HEK293 (cell line): ENCODE results near the gene NOL6.

ENCODE experiments used
- CTCF ChIA-PET: fragments of 350-600 bp; formaldehyde crosslinking; extraction: SDS; loops from one replicate; lab custom pipeline; 2021; ENCODE audit warnings: antibody characterized with exemption; lab: Yijun Ruan, JAX
- POLR2A ChIA-PET: fragments of 300-600 bp; formaldehyde crosslinking; extraction: SDS; loops from one replicate; lab custom pipeline; 2020; ENCODE audit warnings: antibody characterized with exemption, inconsistent platforms; lab: Yijun Ruan, JAX
- H3K27ac ChIP-seq: fragments of 200-500 bp; sonication (Bioruptor generic); 2 replicates; pipeline ENCODE4 v1.5.1; 2014; ENCODE audit warnings: low read depth, low read length, control low read depth, inconsistent platforms; ENCODE audit errors: extremely low read depth
- H3K36me3 ChIP-seq, 2 experiments: fragments of 200-500 bp in 1 of 2; sonication (Bioruptor generic) in 1 of 2; 1 replicate in 1 of 2; 2 replicates in 1 of 2; pipeline ENCODE4 v1.5.1; 2014 to 2017; ENCODE audit warnings: inconsistent platforms in 2 of 2, low read length in 2 of 2; ENCODE audit not compliant: control insufficient read depth in 2 of 2, insufficient read depth in 1 of 2
- H3K4me1 ChIP-seq: fragments of 200-500 bp; sonication (Bioruptor generic); 2 replicates; pipeline ENCODE4 v1.5.1; 2014; ENCODE audit warnings: mild to moderate bottlenecking, low read length, inconsistent platforms; ENCODE audit not compliant: control insufficient read depth, insufficient read depth
- H3K4me3 ChIP-seq: 2 replicates; pipeline ENCODE4 v1.5.1; 2011; ENCODE audit warnings: low read depth, mild to moderate bottlenecking, control low read depth, low read length, moderate library complexity
- H3K9me3 ChIP-seq: fragments of 200-500 bp; sonication (Bioruptor generic); 2 replicates; pipeline ENCODE4 v1.5.1; 2014; ENCODE audit warnings: low read depth, low read length, inconsistent platforms; ENCODE audit not compliant: control insufficient read depth, insufficient read depth
- BCL6B ChIP-seq: fragments of 450-650 bp; formaldehyde crosslinking; IDR thresholded peaks from 2 replicates; pipeline ENCODE4 v1.5.1; 2017; ENCODE audit warnings: missing biosample characterization, missing genetic modification characterization
- GLIS2 ChIP-seq: fragments of 450-650 bp; formaldehyde crosslinking; IDR thresholded peaks from 2 replicates; pipeline ENCODE4 v1.5.1; 2016; ENCODE audit warnings: missing biosample characterization, missing genetic modification characterization
- KLF1 ChIP-seq: fragments of 450-650 bp; formaldehyde crosslinking; IDR thresholded peaks from 2 replicates; pipeline ENCODE4 v1.5.1; 2016; ENCODE audit warnings: missing biosample characterization, missing genetic modification characterization
- PATZ1 ChIP-seq: fragments of 450-650 bp; formaldehyde crosslinking; IDR thresholded peaks from 2 replicates; pipeline ENCODE4 v1.5.1; 2016; ENCODE audit warnings: missing biosample characterization, missing genetic modification characterization
- PRDM1 ChIP-seq: fragments of 450-650 bp; formaldehyde crosslinking; IDR thresholded peaks from 2 replicates; pipeline ENCODE4; 2016; ENCODE audit warnings: missing biosample characterization, missing genetic modification characterization
- RBAK ChIP-seq: fragments of 450-650 bp; formaldehyde crosslinking; IDR thresholded peaks from 2 replicates; pipeline ENCODE4 v1.5.1; 2016; ENCODE audit warnings: missing biosample characterization, missing genetic modification characterization
- SP3 ChIP-seq: fragments of 450-650 bp; formaldehyde crosslinking; IDR thresholded peaks from 2 replicates; pipeline ENCODE4 v1.5.1; 2016; ENCODE audit warnings: missing biosample characterization, missing genetic modification characterization
- TRIM28 ChIP-seq: IDR thresholded peaks from 2 replicates; pipeline ENCODE4 v1.6.1; 2011; ENCODE audit warnings: low read length, control low read depth, borderline replicate concordance
- ZBTB1 ChIP-seq: fragments of 450-650 bp; formaldehyde crosslinking; IDR thresholded peaks from 2 replicates; pipeline ENCODE4 v1.5.1; 2016; ENCODE audit warnings: missing biosample characterization, missing genetic modification characterization
- ZIC2 ChIP-seq: fragments of 450-650 bp; formaldehyde crosslinking; IDR thresholded peaks from 2 replicates; pipeline ENCODE4 v1.5.1; 2016; ENCODE audit warnings: missing biosample characterization, missing genetic modification characterization
- ZNF16 ChIP-seq: fragments of 450-650 bp; formaldehyde crosslinking; IDR thresholded peaks from 2 replicates; pipeline ENCODE4 v1.5.1; 2016; ENCODE audit warnings: low read depth, missing biosample characterization, missing genetic modification characterization
- ZNF174 ChIP-seq: fragments of 450-650 bp; formaldehyde crosslinking; IDR thresholded peaks from 2 replicates; pipeline ENCODE4 v1.5.0; 2017; ENCODE audit warnings: missing biosample characterization, mild to moderate bottlenecking, missing genetic modification characterization
- ZNF2 ChIP-seq: fragments of 450-650 bp; formaldehyde crosslinking; IDR thresholded peaks from 2 replicates; pipeline ENCODE4 v1.5.1; 2016; ENCODE audit warnings: missing biosample characterization, missing genetic modification characterization
- ZNF280D ChIP-seq: fragments of 450-650 bp; formaldehyde crosslinking; IDR thresholded peaks from 2 replicates; pipeline ENCODE4 v1.5.1; 2016; ENCODE audit warnings: missing biosample characterization, missing genetic modification characterization
- ZNF292 ChIP-seq: fragments of 450-650 bp; formaldehyde crosslinking; IDR thresholded peaks from 2 replicates; pipeline ENCODE4 v1.5.1; 2016; ENCODE audit warnings: low read depth, missing biosample characterization, missing genetic modification characterization, borderline replicate concordance
- ZNF362 ChIP-seq: fragments of 450-650 bp; formaldehyde crosslinking; IDR thresholded peaks from 2 replicates; pipeline ENCODE4 v1.5.1; 2016; ENCODE audit warnings: missing biosample characterization, missing genetic modification characterization
- ZNF366 ChIP-seq: fragments of 450-650 bp; formaldehyde crosslinking; conservative IDR thresholded peaks from 2 replicates; pipeline ENCODE4 v1.5.1; 2016; ENCODE audit warnings: missing biosample characterization, missing genetic modification characterization
- ZNF561 ChIP-seq: fragments of 450-650 bp; IDR thresholded peaks from 2 replicates; pipeline ENCODE4 v1.5.1; 2018; ENCODE audit warnings: missing biosample characterization, missing genetic modification characterization, borderline replicate concordance
- ZNF629 ChIP-seq: fragments of 450-650 bp; formaldehyde crosslinking; IDR thresholded peaks from 2 replicates; pipeline ENCODE4 v1.5.1; 2017; ENCODE audit warnings: missing biosample characterization, missing genetic modification characterization
- ZNF654 ChIP-seq: fragments of 450-650 bp; formaldehyde crosslinking; IDR thresholded peaks from 2 replicates; pipeline ENCODE4 v1.5.1; 2016; ENCODE audit warnings: low read depth, missing biosample characterization, missing genetic modification characterization
- ZNF660 ChIP-seq: fragments of 450-650 bp; IDR thresholded peaks from 2 replicates; pipeline ENCODE4 v1.5.1; 2018; ENCODE audit warnings: missing biosample characterization, mild to moderate bottlenecking, missing genetic modification characterization
- ZNF664 ChIP-seq: fragments of 450-650 bp; formaldehyde crosslinking; IDR thresholded peaks from 2 replicates; pipeline ENCODE4 v1.5.1; 2016; ENCODE audit warnings: missing biosample characterization, missing genetic modification characterization
- ZNF701 ChIP-seq: fragments of 450-650 bp; formaldehyde crosslinking; IDR thresholded peaks from 2 replicates; pipeline ENCODE4 v1.5.1; 2016; ENCODE audit warnings: missing biosample characterization, missing genetic modification characterization
- ZNF76 ChIP-seq: fragments of 450-650 bp; formaldehyde crosslinking; IDR thresholded peaks from 2 replicates; pipeline ENCODE4; 2016; ENCODE audit warnings: low read depth, missing biosample characterization, missing genetic modification characterization, borderline replicate concordance
- ZNF791 ChIP-seq: fragments of 450-650 bp; formaldehyde crosslinking; IDR thresholded peaks from 2 replicates; pipeline ENCODE4 v1.5.1; 2016; ENCODE audit warnings: missing biosample characterization, missing genetic modification characterization
- ZNF830 ChIP-seq: fragments of 450-650 bp; IDR thresholded peaks from 2 replicates; pipeline ENCODE4 v1.5.0; 2018; ENCODE audit warnings: missing biosample characterization, missing genetic modification characterization, low read depth, mild to moderate bottlenecking, moderate library complexity

The NOL6 gene

GRCh38 chr9:33467526-33467925 is 6.2 kb downstream of the NOL6 start:
- CTCF ChIA-PET: interaction anchor here (0.6 to 10.4 kb wide), 21 partner anchors 9 to 180 kb away, joined by 3 to 176 read pairs (median 8); partner anchors contain the start of genes ANKRD18B, AQP3 and AQP7
- POLR2A ChIA-PET: interaction anchor here (1.4 to 3.3 kb wide), 2 partner anchors 8 to 64 kb away, joined by 3 to 9 read pairs; no protein-coding TSS in a partner anchor
- no peak for TF ChIP-seq ZNF561 (tag by site-specific recombination)
- no peak for TF ChIP-seq ZNF76
- TF ChIP-seq ZNF362: no peak
- TF ChIP-seq ZNF791: no peak
- TF ChIP-seq ZNF292 (tag by site-specific recombination): no peak
- no peak for TF ChIP-seq ZNF830 (tag by site-specific recombination)
- TF ChIP-seq GLIS2: no peak
- no peak for TF ChIP-seq KLF1 (tag by site-specific recombination)
- no peak for TF ChIP-seq SP3 (tag by site-specific recombination)
- no peak for TF ChIP-seq ZBTB1 (tag by site-specific recombination)
- TF ChIP-seq, all 188 proteins: peak for 0
- no peak overlapping the region for H3K4me3 ChIP-seq
- peaks cover 8 to 96% of the 10 kb centered on the region in 2 experiments for H3K36me3 ChIP-seq
- no peaks in the 10 kb centered on the region for H3K4me1 ChIP-seq
- H3K9me3 ChIP-seq: no peaks in the 10 kb centered on the region
- H3K27ac ChIP-seq: no peak overlapping the region

GRCh38 chr9:33466565-33467495 is 6.9 kb downstream of the NOL6 start:
- Histone ChIP-seq H3K9me3 (no peaks in the 10 kb centered on the region), H3K4me3 (no peak overlapping the region), H3K4me1 (no peaks in the 10 kb centered on the region), H3K36me3 (peaks cover 8 to 97% of the 10 kb centered on the region in 2 experiments), H3K27ac (no peak overlapping the region)
- ChIA-PET POLR2A (interaction anchor here (1.2 to 3.3 kb wide), 4 partner anchors 9 to 177 kb away, joined by 3 to 9 read pairs (median 6); partner anchors contain the start of gene NFX1), CTCF (interaction anchor here (0.6 to 10.4 kb wide), 37 partner anchors 10 to 442 kb away, joined by 3 to 176 read pairs (median 4); partner anchors contain the start of genes ANKRD18B, AQP3, AQP7 and DNAJA1)
- TF ChIP-seq BCL6B (tag by site-specific recombination) (no peak), TRIM28 (no peak), PRDM1 (no peak), ZNF174 (tag by site-specific recombination) (no peak), RBAK (tag by site-specific recombination) (no peak), ZNF16 (tag by site-specific recombination) (no peak), ZNF629 (tag by site-specific recombination) (no peak), ZNF2 (tag by site-specific recombination) (peak; percentile 98), ZNF664 (no peak), ZNF660 (tag by site-specific recombination) (no peak), ZNF280D (tag by site-specific recombination) (no peak), PATZ1 (tag by site-specific recombination) (no peak), ZIC2 (no peak), ZNF366 (tag by site-specific recombination) (no peak), ZNF701 (tag by site-specific recombination) (no peak), ZNF654 (tag by site-specific recombination) (peak; percentile 42)
